Measurements from ENCODE around the gene ARIH1.

Gene ARIH1

DNA sequence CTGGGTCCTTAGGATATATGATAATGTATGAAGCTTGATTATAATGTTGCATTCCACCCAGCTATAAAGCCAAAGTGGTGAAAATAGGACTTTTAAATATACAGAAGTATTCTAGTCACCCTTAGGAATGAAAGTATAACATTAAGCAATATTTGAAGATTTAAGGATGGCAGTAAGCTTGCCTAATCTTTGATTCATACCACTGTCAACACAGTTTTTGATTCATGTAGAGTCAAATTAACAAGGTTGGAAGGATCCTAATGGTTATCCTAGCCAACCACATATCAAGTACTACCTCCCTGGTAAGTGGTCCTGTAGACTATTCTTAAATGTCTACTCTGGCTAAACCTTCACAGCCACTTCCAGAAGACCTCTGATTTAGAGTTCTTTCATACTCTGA lies 18.6 kb downstream of the ARIH1 start:
- no peak for ATAC-seq
- TF ChIP-seq, protein P1, sequence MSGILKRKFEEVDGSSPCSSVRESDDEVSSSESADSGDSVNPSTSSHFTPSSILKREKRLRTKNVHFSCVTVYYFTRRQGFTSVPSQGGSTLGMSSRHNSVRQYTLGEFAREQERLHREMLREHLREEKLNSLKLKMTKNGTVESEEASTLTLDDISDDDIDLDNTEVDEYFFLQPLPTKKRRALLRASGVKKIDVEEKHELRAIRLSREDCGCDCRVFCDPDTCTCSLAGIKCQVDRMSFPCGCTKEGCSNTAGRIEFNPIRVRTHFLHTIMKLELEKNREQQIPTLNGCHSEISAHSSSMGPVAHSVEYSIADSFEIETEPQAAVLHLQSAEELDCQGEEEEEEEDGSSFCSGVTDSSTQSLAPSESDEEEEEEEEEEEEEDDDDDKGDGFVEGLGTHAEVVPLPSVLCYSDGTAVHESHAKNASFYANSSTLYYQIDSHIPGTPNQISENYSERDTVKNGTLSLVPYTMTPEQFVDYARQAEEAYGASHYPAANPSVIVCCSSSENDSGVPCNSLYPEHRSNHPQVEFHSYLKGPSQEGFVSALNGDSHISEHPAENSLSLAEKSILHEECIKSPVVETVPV (CRISPR knock-in tag; IDR thresholded peaks at IDR 0.05) = no peak
- TF ChIP-seq ZFP30 (CRISPR knock-in tag; IDR thresholded peaks at IDR 0.05) = no peak
- TF ChIP-seq, protein P2, sequence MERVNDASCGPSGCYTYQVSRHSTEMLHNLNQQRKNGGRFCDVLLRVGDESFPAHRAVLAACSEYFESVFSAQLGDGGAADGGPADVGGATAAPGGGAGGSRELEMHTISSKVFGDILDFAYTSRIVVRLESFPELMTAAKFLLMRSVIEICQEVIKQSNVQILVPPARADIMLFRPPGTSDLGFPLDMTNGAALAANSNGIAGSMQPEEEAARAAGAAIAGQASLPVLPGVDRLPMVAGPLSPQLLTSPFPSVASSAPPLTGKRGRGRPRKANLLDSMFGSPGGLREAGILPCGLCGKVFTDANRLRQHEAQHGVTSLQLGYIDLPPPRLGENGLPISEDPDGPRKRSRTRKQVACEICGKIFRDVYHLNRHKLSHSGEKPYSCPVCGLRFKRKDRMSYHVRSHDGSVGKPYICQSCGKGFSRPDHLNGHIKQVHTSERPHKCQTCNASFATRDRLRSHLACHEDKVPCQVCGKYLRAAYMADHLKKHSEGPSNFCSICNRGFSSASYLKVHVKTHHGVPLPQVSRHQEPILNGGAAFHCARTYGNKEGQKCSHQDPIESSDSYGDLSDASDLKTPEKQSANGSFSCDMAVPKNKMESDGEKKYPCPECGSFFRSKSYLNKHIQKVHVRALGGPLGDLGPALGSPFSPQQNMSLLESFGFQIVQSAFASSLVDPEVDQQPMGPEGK (CRISPR knock-in tag; IDR thresholded peaks at IDR 0.05; ENCODE audit: borderline replicate concordance) = no peak
- TF ChIP-seq ZC3H10 (CRISPR knock-in tag; IDR thresholded peaks at IDR 0.05) = no peak
- no peak for TF ChIP-seq GLIS3 (CRISPR knock-in tag; IDR thresholded peaks at IDR 0.05)
- no peak for TF ChIP-seq PPARA (CRISPR knock-in tag; IDR thresholded peaks at IDR 0.05; ENCODE audit: borderline replicate concordance)
- no peak for TF ChIP-seq ZFP3 (CRISPR knock-in tag; IDR thresholded peaks at IDR 0.05)
- TF ChIP-seq ZNF8 (CRISPR knock-in tag; IDR thresholded peaks at IDR 0.05) = no peak
- TF ChIP-seq RARB (CRISPR knock-in tag; IDR thresholded peaks at IDR 0.05) = no peak
- TF ChIP-seq TCF4 (CRISPR knock-in tag; IDR thresholded peaks at IDR 0.05; ENCODE audit: borderline replicate concordance) = no peak
- TF ChIP-seq, protein P3, sequence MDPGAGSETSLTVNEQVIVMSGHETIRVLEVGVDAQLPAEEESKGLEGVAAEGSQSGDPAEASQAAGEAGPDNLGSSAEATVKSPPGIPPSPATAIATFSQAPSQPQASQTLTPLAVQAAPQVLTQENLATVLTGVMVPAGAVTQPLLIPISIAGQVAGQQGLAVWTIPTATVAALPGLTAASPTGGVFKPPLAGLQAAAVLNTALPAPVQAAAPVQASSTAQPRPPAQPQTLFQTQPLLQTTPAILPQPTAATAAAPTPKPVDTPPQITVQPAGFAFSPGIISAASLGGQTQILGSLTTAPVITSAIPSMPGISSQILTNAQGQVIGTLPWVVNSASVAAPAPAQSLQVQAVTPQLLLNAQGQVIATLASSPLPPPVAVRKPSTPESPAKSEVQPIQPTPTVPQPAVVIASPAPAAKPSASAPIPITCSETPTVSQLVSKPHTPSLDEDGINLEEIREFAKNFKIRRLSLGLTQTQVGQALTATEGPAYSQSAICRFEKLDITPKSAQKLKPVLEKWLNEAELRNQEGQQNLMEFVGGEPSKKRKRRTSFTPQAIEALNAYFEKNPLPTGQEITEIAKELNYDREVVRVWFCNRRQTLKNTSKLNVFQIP (CRISPR knock-in tag; IDR thresholded peaks at IDR 0.05; ENCODE audit: borderline replicate concordance, low read depth) = no peak

DNA sequence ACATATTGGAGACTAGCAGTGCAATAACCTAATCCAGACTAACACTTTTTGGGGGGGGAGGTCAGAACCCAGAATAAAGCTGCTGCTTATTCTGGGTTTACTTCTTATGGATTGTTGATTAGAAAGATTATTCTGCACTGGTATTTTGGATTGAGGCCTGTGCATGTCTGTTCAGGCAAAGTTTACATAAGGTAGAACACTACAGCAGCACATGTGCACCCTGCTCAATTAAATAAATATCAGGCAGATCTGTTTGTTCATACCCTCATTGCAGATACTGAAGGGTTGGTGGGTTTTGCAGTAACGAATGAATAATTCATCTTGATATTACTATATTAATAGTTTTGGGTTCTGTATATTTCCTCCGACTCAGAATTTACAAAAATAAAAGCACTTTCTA lies 19.1 kb downstream of the ARIH1 start:
- TF ChIP-seq ZNF8 (CRISPR knock-in tag; IDR thresholded peaks at IDR 0.05) (no peak), TOX (CRISPR knock-in tag; IDR thresholded peaks at IDR 0.05; ENCODE audit: borderline replicate concordance) (no peak), RARB (CRISPR knock-in tag; IDR thresholded peaks at IDR 0.05) (no peak), ARNTL (CRISPR knock-in tag; IDR thresholded peaks at IDR 0.05; ENCODE audit: borderline replicate concordance, low read depth) (no peak), ZNF565 (CRISPR knock-in tag; conservative IDR thresholded peaks at IDR 0.05; ENCODE audit: low read depth) (no peak), ZFP30 (CRISPR knock-in tag; IDR thresholded peaks at IDR 0.05) (no peak), ZFP3 (CRISPR knock-in tag; IDR thresholded peaks at IDR 0.05) (no peak), ESRRG (CRISPR knock-in tag; IDR thresholded peaks at IDR 0.05) (no peak), GLIS3 (CRISPR knock-in tag; IDR thresholded peaks at IDR 0.05) (no peak), PPARA (CRISPR knock-in tag; IDR thresholded peaks at IDR 0.05; ENCODE audit: borderline replicate concordance) (no peak), OSR1 (CRISPR knock-in tag; IDR thresholded peaks at IDR 0.05) (no peak)
- TF ChIP-seq, protein P3 (CRISPR knock-in tag; IDR thresholded peaks at IDR 0.05; ENCODE audit: borderline replicate concordance, low read depth) = no peak
- TF ChIP-seq, protein P4, sequence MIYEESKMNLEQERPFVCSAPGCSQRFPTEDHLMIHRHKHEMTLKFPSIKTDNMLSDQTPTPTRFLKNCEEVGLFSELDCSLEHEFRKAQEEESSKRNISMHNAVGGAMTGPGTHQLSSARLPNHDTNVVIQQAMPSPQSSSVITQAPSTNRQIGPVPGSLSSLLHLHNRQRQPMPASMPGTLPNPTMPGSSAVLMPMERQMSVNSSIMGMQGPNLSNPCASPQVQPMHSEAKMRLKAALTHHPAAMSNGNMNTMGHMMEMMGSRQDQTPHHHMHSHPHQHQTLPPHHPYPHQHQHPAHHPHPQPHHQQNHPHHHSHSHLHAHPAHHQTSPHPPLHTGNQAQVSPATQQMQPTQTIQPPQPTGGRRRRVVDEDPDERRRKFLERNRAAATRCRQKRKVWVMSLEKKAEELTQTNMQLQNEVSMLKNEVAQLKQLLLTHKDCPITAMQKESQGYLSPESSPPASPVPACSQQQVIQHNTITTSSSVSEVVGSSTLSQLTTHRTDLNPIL (CRISPR knock-in tag; IDR thresholded peaks at IDR 0.05; ENCODE audit: low read depth) = no peak
- TF ChIP-seq, protein P5, sequence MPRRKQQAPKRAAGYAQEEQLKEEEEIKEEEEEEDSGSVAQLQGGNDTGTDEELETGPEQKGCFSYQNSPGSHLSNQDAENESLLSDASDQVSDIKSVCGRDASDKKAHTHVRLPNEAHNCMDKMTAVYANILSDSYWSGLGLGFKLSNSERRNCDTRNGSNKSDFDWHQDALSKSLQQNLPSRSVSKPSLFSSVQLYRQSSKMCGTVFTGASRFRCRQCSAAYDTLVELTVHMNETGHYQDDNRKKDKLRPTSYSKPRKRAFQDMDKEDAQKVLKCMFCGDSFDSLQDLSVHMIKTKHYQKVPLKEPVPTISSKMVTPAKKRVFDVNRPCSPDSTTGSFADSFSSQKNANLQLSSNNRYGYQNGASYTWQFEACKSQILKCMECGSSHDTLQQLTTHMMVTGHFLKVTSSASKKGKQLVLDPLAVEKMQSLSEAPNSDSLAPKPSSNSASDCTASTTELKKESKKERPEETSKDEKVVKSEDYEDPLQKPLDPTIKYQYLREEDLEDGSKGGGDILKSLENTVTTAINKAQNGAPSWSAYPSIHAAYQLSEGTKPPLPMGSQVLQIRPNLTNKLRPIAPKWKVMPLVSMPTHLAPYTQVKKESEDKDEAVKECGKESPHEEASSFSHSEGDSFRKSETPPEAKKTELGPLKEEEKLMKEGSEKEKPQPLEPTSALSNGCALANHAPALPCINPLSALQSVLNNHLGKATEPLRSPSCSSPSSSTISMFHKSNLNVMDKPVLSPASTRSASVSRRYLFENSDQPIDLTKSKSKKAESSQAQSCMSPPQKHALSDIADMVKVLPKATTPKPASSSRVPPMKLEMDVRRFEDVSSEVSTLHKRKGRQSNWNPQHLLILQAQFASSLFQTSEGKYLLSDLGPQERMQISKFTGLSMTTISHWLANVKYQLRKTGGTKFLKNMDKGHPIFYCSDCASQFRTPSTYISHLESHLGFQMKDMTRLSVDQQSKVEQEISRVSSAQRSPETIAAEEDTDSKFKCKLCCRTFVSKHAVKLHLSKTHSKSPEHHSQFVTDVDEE (CRISPR knock-in tag; IDR thresholded peaks at IDR 0.05) = no peak
- TF ChIP-seq, protein P1 (CRISPR knock-in tag; IDR thresholded peaks at IDR 0.05) = no peak
- no peak for ATAC-seq
